Hindlimb muscle (tissue), 1 donor: ENCODE results near the gene SERPINA12. TPM values are rescaled to one million over a fixed set of nuclear protein-coding genes. Genes with fewer than 3 reads are reported as not detected.

Source experiments
- DNase-seq: peaks from one replicate; pipeline ENCODE4 v3.0.0-alpha.2; 2013
- polyA plus RNA-seq: library from polyadenylated mRNA; unstranded; fragments of 120-200 nt; gene quantifications from one replicate; pipeline ENCODE4 v1.2.1, GENCODE V29; 2013; ENCODE audit not compliant: insufficient read length

SERPINA12 gene, protein sequence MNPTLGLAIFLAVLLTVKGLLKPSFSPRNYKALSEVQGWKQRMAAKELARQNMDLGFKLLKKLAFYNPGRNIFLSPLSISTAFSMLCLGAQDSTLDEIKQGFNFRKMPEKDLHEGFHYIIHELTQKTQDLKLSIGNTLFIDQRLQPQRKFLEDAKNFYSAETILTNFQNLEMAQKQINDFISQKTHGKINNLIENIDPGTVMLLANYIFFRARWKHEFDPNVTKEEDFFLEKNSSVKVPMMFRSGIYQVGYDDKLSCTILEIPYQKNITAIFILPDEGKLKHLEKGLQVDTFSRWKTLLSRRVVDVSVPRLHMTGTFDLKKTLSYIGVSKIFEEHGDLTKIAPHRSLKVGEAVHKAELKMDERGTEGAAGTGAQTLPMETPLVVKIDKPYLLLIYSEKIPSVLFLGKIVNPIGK
- polyA plus RNA-seq = not detected

DNA sequence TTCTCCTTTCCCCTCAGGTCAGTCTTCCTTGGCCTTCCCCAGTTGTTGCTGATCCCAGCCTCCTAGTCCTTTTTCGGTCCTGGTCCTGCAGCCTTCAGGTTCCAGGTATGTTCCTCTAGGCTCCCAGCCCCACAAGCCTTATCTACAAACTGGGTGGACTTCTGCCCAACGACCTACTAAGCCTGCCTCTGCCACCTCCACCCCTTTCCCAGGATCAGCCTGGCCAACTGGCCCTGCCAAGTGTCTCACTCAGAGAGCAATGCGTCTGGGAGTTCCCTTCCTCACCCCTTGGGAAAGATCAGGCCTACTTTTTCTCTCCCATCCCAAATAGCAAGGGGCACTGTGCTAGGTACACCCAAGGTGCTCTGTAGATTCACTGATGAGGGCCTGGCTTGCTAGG, at the start of gene SERPINA12:
Gene SERPINA12, minus strand, starts transcription at position 114 of the 400 bp plus-strand sequence. CDS start 11,072 bp downstream, outside the sequence.
- no peak for DNase-seq

DNA sequence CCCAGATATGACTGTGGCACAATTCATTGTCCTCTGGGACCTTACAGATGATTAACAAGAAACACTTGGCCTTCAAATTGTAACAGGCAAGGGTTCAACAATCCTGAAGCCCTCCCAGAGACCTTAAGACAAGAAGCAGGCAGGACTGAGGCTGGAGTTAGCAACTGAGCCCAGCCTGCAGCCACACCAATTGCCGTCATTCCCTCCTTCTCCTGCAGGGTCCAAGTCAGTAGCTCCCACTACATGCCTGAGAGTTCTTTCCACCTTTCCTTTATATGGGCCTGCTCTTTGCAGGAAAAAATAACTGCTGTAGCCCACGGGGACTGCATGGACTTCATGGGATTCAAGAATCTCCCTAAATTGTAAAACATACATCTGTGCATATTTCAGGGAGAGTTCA, 49.6 kb upstream of the SERPINA12 start:
- no peak for DNase-seq

DNA sequence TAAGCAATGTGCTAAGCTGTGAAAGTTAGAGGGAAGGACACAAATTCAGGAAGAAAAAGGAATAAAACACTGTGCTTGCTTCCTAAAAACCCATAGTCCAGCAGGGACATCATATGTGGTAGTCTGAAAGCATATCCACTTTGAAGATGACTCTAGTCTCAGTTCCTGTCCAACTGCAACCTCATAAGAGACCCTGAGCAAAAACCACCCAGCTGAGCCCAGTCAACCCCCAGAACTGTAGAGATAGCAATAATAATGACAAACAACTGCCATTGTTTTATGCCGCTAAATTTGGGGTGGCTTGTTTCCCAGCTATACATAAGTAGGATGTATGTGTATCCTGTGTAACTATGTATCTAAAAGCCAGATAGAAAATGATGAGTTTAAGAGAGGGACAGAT, 48.1 kb upstream of the SERPINA12 start:
- DNase-seq = no peak

DNA sequence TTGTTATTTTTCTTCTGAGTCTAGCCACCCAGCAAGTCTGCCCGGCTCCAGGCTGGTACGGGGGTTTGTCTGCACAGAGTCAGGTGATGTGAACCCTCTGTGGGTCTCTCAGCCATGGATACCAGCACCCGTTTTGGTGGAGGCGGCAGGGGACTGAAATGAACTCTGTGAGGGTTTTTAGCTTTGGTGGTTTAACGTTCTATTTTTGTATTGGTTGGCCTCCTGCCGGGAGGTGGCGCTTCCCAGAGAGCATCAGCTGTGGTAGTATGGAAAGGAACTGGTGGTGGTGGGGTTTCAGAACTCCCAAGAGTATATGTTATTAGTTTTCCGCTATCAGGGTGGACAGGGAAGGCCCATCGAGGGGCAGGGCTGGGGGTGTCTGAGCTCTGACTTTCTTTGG, 46.7 kb upstream of the SERPINA12 start:
- DNase-seq = no peak

DNA sequence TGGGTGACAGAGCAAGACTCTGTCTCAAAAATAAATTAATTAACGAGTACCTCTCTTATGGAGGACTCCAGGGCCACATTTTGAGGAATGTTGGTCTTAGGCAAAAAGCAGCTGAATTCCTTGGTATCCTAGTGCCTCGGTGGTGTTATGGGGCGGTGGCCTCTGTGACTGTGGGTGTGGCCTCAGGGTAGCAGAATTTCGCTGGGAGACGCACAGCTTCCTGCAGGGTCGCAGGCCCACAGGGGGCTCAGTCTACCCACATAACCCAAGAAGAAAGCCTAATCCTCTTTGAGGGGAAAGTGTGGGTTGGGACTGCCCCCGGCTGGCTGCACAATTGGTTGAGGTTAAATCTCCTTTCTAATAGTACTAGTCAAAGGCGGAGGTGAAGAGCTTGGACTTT, 40.8 kb upstream of the SERPINA12 start:
- no peak for DNase-seq

DNA sequence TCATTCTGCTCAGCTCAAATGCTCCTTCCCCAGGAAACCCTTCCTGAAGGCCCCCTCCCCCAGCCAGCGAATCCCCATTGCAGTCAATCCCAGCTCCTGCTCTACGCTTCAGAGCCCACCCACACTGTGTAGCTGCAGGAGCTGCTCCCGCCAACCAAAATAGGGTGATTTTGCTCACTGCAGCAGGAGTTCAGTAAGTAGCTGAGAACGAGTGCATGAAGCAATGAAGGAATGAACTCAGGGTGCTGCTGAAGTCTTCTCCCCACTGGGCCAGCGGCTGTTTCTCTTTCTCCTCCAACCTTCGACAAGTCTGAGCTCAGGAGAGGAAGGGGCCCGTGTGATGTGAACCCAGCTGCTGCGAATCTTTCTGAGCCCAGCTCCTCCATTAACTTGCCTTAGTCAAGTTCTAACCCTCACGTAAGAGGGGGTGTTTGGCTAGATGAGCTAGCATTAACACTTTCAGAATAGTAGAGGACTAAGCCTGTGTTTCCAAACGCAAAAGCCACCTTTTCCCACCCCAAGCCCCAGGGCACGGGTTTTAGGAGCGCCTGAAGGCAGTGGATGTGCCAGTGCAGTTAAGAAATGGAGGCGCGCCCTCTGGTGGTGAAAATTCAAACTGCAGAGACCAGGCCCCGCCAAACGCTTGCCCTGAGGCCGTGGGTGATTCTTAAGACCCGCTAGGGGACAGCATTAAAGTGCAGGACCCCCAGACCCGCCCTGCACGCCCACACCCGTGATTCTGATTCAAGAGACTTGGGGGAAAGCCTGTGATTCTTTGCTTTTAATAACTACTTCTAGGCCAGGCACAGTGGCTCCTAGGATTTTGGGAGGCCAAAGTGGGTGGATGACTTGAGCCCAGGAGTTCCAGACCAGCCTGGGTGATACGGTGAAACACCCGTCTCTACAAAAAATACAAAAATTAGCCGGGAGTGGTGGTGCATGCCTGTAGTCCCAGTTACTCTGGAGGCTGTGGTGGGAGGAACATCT, 40.0 kb upstream of the SERPINA12 start:
- peak; percentile 26 for DNase-seq

DNA sequence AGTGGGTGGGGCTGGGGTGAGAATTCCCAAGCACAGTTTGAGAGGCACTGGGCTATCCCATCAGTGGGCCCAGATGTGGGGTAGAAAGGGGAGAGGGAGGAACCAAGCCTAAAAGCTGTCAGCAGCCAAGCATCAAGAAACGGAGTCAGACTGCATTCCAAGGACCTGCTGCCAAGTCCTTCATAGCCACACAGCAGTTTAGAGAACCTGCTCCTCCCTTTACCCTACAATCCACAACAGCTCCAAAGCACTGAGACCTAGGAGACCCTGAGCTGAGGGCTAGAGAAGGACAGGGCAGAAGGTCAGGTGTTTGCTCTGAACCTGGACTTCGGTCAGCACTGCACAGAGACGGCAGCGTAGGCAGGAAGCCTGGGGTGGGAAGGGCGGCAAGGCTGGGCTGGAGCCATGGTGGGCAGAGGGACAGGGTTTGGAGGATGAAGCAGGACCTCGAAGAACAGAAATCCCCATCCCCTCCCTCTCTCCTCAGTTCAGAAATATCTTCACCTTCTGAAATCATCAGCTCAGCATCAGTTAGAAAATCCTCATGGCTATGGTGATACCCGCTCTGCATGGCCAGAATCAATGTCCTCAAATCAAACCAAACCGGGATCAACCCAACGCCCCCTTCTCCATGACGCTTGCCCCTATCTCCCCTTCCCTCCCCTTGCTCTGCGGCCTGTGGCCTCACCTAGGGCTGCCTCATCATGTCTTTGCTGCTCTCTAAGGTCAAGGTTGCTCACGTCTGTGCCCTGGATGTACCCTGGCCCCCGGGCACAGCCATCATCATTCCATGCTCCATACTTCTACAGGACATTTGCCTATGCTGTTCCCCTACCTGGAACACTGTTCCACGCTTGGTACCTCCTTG, 39.1 kb upstream of the SERPINA12 start:
- DNase-seq = no peak

DNA sequence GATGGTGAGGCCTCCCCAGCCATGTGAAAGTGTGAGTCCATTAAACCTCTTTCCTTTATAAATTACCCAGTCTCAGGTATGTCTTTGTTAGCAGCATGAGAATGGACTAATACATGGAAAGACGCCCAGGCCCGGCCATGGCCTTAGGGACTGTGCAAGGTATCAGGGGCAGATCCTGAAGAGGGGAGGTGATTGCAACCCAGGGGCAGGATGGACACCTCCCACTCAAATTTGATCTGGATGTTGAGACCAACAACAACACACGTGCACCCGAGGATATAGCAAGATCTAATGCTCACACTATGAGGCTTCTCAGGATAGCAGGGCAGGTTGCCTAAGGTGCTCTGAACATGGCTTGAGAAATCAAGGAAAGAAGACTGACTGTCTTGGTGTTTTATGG, 38.5 kb upstream of the SERPINA12 start:
- no peak for DNase-seq

DNA sequence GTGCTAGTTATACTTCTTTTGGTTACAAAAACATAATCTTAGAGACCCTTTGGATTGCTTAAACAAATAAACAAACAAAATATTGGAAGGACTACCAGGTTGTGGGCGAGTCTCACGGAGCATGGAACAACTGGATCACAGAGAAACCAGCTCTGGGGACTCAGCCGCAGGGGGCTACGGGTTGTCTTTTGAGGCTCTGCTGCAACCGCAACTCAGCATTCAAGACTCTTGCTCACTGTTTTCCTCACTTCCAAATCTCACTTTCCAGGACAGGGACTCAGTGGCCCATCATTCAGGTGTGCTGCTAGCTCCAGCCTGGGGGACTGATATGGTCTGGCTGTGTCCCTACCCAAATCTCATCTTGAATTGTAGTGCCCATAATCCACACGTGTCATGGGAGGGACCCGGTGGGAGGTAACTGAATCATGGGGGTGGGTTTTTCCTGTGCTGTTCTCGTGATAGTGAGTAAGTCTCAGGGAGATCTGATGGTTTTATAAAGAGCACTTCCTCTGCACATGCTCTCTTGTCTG, 37.9 kb upstream of the SERPINA12 start:
- DNase-seq = no peak

DNA sequence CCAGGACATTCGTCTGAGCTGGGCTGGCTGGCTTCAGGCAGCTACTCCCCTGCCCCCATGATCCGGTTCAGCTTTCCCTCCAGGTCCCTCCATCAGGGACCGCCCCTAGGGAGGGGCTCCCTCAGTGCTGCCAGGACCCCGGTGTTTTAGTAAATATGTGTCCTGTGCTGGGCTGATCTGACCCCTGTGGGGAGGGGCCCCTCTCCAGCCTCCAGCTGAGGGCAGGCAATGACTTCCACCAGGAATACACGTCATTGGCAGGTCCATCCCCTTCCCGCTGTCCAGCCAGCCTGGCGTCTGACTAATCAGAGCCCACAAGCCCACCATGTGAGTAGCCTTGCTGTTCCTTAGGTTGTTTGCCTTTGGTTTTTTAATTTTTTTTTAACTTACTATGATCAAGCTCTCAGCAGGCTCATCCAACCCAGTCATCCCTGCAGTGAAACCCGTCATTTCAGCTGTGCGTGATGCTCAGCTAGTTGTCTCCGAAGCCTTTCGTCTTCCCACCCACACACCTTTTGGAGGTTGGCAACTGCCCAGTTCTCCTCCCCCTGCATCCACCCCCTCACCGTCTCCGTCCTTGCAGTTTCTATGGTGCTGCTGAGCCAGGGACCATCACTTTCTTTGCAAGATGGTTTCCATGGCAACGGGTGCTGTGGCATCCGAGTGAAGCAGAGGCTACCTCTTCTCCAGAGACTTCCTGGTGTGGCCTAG, 36.0 kb upstream of the SERPINA12 start:
- no peak for DNase-seq

DNA sequence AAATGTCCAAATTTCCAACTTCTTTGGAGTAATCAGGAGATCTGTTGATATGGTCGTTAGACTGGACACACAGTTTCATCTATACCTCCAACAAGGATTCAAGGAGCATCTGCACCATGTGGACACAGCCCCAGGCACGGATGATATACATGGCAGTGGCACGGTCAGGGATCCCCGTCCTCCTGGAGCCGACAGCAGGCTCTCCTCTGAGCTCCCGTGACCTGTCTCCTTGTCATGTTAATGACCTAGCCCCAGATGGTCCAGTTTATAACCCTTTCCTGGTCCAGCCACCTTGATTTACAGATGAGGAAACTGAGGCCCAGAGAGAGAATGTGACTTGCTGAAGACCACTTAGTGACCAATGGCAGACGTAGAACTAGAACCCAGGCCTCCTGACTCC, 35.5 kb upstream of the SERPINA12 start:
- no peak for DNase-seq

DNA sequence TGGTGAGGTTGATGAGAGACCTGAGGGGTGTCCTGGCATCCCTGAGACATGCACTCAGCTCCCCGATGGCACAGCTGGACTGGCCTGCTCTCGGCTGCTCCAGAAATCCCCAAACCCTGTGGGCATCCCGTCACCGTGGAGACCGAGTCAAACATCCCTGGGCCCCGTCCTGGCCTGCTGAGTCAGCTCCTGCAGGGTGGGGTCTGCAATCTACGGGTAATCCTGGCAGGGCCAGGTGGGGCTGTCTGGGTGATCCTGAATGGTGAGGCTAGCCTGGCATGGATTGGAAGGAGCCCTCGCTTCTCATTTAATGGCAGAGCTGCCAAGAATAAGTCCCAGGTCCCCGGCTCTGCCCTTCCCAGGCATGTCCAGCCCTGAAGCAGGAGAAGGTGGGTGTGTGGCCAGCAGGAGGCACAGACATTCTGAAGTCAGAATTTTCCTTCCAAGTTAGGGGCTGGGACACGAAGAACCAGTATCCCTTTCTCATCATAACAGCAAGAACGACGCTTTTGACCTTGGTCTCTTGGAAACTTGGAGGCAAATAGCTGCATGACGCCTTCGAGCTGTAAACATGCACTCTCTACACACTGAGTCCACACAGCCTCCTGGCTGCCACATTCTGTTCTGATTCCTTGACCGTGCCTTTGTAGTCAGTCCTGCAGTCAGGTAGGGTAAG, 34.3 kb upstream of the SERPINA12 start:
- no peak for DNase-seq

DNA sequence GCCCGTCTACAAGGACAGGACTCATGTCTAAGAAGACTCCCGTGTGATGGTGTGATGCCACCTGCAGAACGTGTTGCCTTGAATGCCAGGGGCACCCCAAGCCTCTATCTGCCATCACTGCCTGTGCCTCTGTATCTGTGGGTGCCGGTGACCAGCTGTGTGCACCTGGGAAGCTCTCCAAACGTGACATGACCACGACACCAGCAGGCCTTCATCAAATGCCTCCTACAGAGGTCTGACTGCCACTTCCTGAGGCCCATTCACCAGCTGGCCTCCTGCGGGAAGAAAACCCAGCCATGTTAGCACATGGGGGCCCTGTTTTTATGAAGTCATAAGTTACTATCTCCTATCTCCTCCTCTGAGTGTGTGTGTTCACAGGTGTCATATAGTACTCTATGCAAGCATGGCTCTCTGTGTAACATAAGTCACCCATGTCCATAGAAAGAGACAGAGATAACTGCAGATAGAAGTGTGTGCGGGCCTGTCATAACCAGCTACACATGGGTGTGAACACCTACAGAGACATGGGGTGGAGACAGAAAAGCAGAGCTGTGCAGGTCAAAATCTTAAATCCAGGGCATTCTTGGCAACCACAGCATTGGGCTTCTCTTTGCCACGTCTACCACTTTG, 33.7 kb upstream of the SERPINA12 start:
- no peak for DNase-seq

DNA sequence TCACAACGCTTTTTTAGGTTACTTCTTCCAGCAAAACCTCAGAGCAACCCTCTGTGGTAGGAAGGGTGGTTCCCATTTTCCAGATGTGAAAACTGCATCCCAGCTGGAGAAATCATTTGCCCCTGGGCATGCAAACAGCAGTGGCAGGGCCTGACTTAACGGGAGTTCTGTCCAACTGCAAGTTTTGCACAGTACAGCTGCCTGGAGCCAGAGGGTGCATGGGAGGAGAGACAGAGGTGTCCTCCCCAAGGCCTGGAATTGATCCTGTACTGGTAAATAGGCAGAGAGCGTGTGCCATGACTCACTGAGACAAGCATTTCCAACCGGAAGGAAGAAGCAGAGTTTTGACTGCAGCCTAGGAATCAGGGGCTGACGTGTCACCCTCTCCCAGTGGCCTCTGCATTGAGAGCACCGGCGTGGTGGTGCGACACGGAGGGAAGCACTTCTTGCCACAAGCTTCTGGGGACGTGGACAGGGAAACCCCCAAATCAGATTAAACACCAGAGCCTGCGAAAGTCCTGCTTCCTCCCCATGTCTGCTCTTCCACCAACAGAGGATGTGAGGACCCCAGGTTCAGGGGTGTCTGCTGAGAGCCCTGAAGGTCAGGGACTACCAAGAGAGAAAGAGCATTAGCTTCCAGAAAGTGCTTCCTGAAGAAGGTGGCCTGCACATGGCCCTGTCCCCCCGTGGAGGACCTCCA, 33.0 kb upstream of the SERPINA12 start:
- no peak for DNase-seq

DNA sequence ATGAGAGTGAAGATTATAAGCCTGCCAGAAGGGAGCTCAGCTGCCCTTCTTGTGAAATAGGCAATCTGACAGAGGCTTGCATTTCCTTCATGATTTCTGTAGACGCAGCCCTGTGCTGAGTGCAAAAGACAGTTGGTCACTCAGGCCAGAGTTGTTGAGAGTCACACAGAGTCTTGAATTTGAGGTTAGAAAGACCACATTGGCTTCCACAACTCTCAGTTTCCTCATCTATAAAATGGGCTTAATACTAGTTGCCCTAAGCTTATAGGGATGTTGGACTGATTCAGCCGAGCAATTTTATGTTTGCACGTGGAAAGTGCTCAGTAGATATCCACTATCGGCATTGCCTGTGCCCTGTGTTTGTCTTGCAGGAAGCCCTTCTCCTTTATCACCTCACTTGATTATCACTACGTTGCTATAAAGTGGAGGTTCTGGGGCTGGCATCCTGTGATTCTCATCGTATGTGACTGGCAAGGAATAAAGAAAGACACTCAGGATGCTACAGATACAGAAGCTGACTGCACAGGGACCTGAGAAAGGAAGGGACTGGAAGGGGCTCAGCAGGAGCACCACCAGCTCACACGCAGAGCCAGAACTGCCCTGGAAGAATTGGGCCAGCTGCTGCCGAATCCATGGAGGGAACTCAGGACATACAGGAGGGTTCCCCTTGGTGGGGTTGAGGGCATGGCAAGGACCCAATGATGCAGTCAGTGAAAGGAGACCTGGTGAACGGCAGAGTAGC, 32.1 kb upstream of the SERPINA12 start:
- no peak for DNase-seq

DNA sequence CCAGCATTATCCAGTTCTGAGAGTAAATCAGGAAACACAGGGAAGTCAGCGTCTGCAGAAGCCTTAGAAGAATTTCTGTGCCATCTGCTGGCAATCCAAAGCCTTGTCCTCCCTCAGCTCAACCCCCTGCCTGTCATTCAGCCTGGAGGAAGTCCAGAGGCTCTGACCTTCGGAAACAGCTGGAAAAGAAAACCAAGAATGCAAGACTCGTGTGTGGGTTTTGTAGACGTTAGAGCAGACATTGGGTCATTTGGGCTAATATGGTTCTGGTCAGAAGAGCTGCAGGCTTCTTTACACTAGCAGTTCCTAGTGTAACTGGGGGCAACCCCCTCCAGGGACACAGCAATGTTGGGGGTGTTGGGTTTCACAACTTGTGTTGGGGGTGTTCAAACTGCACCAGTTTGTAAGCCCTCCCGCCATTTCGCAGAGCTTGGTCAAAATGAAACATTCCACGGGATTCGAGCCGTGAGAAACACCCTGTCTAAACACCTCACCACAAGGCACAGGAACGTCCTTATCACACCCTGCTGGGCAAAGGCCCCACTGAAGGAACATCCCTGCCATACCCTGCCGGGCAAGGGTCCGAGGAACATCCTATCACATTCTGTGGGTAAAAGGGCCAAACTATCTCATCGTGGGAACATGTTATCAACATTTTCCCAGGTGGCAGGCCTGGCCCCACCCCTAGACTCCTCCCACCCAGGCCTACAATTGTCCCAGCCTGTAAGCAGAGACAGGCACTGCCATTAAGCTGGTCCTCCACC, 30.9 kb upstream of the SERPINA12 start:
- no peak for DNase-seq

DNA sequence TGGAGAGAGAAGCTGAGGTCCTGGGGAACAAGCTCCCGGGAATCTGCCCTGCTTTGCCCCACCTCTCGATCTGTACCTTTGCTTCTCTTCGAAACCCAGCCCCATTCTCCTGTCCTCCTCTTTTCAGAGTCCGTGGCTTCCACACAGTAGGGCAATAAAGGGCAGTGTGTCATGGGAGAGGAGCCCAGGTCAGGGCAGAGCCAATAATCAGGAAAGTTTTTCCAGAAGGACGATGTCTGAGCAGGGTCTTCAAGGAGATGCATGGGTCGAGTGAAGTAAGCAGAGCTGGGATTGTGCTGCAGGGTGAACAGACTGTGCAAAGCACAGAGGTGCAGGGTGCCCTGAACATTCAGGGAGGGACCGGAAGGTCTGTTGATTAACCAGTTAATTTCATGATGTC, 29.9 kb upstream of the SERPINA12 start:
- no peak for DNase-seq

DNA sequence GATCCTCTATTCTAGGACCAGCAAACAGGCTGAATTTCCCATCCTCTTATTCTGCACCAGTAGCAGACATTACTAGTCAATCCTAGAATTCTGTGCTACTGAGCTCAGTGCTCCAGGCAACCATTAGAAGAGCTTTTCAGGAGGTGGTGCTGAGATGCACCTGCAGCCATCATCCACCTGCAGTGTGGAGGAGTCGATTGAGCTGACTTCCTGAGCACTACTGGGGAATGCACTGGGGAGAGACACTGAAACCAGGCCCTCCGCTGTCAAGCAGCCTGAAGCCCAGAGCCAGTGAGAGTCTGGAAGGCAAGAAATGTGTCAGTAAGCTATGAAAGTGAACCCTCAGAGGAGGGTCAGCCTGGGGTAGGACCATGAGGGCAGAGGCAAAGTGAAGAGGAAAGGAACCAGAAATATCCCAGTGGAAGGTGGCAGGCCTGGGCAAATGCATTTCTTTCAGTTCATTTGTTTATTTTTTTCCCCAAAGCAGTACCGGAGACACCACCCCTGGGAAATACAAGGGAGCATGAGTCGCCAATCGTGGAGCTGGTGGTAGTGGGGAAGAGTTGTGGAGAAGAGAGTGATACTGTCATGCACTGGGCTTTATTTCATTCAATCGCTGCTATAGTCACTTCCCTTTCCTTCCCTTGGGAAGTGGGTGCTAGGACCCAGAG, 28.9 kb upstream of the SERPINA12 start:
- DNase-seq = no peak
